Colonic mucosa (tissue), 4 donors: ENCODE data around the gene PI4KA. TPM values are rescaled to one million over a fixed set of nuclear protein-coding genes. Genes with fewer than 3 reads are reported as not detected.
"Not testable (repeated sequence)": the region's sequence is repeated elsewhere in the genome, so short reads cannot be mapped to it uniquely, and the experiment has no call there.

Experiments
- DNase-seq: peaks from one replicate; pipeline ENCODE4 v3.0.0-alpha.2; 2020
- H3K27ac ChIP-seq: fragments of 200-600 bp; one replicate; pipeline ENCODE4 v1.8.0; 2021
- H3K27me3 ChIP-seq: fragments of 200-600 bp; one replicate; pipeline ENCODE4 v1.8.0; 2021
- H3K36me3 ChIP-seq: fragments of 200-600 bp; one replicate; pipeline ENCODE4 v1.8.0; 2021
- H3K4me1 ChIP-seq: fragments of 200-600 bp; one replicate; pipeline ENCODE4 v1.8.0; 2021; ENCODE audit warnings: mild to moderate bottlenecking
- H3K4me3 ChIP-seq: fragments of 200-600 bp; one replicate; pipeline ENCODE4 v1.8.0; 2021
- H3K9ac ChIP-seq, 2 donors: one replicate each; pipeline ENCODE4 v1.7.0; 2013; ENCODE audit warnings: control low read depth in 2 of 2, low read depth in 2 of 2, low read length in 2 of 2
- H3K9me3 ChIP-seq: fragments of 200-600 bp; one replicate; pipeline ENCODE4 v1.8.0; 2021
- intact Hi-C: fragments of 100-400 bp; cut with DNase I; formaldehyde crosslinking; loops from one replicate; pipeline ENCODE4 v1.14.1; 2022
- total RNA-seq, 2 donors: library from RNA; stranded (reverse); fragmentation: NEBNext Ultra II Directional in 1 of 2; extraction: Animal tissue kit (Norgen Biotek cat#: 25700) in 1 of 2; gene quantifications; one replicate each; pipeline ENCODE4 v1.2.1, GENCODE V29; 2021
- TF ChIP-seq, protein P1 (sequence below): fragments of 200-600 bp; IDR thresholded peaks from one replicate; pipeline ENCODE4 v1.8.0; 2022; ENCODE audit warnings: antibody characterized with exemption, mild to moderate bottlenecking
- donor health status: healthy.
- donor health status: DM: no; HTN: no; CAD: no.
- donor health status: DM: no; HTN: no; CAD: no.

The PI4KA gene
- total RNA-seq, 2 donors from 2014 or later: 69.4 to 86.8 TPM

DNA sequence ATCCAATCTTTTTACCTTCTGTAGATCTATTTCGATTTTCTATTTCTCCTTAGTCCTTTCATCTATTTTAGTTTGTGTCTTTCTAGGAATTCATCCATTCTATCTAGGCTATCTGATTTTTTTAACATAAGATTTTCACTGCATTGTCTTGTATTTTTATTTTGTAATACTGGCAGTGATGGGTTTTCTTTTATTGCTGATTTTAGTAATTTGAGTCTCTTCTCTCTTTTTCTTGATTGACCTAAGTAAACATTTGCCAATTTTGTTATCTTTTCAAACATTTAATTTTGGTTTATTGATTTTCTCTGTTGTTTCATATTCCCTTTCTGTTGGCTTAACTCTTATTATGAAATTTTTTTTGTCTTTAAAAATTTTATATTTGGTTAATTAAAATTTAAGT lies 192.1 kb downstream of the PI4KA start:
- intact Hi-C loops: no loop called here
- no peak for DNase-seq
- Histone ChIP-seq H3K9me3 (no peaks in the 10 kb centered on the region), H3K9ac (no peak overlapping the region), H3K4me3 (no peak overlapping the region), H3K27ac (no peak overlapping the region), H3K36me3 (no peaks in the 10 kb centered on the region), H3K27me3 (peaks cover 5% of the 10 kb centered on the region), H3K4me1 (no peaks in the 10 kb centered on the region)
- TF ChIP-seq, protein P1, sequence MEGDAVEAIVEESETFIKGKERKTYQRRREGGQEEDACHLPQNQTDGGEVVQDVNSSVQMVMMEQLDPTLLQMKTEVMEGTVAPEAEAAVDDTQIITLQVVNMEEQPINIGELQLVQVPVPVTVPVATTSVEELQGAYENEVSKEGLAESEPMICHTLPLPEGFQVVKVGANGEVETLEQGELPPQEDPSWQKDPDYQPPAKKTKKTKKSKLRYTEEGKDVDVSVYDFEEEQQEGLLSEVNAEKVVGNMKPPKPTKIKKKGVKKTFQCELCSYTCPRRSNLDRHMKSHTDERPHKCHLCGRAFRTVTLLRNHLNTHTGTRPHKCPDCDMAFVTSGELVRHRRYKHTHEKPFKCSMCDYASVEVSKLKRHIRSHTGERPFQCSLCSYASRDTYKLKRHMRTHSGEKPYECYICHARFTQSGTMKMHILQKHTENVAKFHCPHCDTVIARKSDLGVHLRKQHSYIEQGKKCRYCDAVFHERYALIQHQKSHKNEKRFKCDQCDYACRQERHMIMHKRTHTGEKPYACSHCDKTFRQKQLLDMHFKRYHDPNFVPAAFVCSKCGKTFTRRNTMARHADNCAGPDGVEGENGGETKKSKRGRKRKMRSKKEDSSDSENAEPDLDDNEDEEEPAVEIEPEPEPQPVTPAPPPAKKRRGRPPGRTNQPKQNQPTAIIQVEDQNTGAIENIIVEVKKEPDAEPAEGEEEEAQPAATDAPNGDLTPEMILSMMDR: no peak

DNA sequence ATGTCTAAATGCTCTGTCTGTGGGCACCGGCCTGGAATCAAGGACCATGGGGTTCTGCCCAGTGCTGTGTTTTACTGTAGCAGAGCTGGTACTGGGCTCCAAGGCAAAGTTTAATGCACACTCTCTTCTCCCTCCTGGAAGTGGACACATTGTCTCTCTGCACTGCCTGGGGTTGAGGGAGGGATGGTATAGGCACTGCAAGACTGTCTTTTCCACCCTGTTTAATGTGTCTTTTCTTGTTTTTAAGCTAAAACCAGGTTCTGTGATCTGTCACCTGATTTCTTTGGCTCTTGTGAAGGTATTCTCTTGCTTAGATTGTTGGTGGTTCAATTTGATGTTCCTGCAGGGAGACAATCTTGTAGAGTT lies 194.0 kb downstream of the PI4KA start:
- Histone ChIP-seq H3K4me1 (no peaks in the 10 kb centered on the region), H3K9me3 (no peaks in the 10 kb centered on the region), H3K27ac (no peak overlapping the region), H3K9ac (no peak overlapping the region), H3K4me3 (no peak overlapping the region), H3K36me3 (no peaks in the 10 kb centered on the region), H3K27me3 (no peaks in the 10 kb centered on the region)
- TF ChIP-seq, protein P1: no peak
- no peak for DNase-seq
- intact Hi-C loops: no loop called here

DNA sequence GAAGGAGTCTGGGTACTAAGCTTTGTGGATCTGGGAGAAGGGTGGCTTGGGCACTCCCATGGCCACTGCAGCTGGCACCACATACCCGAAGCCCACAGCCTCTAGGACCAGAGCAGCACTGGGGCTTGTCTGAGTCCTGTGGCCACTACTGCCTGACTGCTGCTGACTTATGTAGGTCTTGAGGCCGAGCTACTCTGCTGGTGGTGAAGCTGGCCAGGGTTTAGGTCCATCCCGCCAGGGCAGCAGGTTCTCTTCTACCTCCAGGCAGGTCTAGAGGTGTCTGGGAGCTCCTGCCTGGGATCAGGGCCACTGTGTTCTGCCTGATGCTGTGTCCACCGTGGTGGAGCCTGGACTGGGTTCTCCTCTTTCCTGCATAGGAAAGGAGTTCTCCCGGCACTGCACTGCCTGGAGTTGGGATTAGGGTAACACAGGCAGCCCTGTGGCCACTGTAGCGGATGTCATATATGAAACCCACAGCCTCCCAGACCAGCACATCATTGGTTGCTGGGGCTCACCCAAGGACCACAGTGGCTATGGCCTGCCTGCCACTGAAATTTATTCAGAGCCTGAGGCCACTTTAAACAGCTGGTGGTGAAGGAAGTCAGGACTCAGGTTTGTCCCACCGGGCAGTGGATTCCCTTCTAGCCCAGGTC lies 194.5 kb downstream of the PI4KA start:
- Histone ChIP-seq H3K36me3 (no peaks in the 10 kb centered on the region), H3K27me3 (no peaks in the 10 kb centered on the region), H3K9me3 (no peaks in the 10 kb centered on the region), H3K4me1 (no peaks in the 10 kb centered on the region), H3K27ac (no peak overlapping the region), H3K4me3 (no peak overlapping the region), H3K9ac (no peak overlapping the region)
- TF ChIP-seq, protein P1: no peak
- DNase-seq: no peak
- intact Hi-C loops: no loop called here

DNA sequence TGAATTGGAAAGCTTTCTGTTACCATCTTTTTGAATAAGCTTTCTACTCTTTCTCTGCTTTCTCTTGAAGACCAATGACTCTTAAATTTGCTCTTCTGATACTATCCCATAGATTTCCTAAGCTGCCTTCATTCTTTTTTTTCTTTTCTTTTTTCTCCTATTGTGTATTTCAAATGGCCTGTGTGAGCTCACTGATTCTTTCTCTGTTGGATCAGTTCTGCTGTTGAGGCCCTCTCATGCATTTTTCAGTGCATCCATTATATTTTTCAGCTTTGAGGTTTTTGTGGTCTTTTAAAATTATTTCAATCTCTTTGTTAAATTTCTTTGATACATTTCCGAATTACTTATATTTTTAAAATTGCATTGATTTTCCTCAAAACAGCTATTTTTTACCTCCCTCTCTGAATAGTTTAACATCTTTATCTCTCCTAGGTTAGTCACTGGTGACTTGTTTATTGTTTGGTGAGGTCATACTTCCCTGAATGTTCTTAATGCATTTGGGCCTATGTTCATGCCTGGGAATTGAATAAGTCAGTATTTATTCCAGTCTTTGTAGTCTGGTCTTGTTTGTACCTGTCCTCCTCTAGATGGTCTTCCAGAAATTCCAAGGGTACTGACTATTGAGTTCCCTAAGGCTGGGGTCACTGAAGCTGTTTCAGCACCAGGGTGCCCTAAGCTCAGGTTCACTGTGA lies 195.3 kb downstream of the PI4KA start:
- intact Hi-C loops: no loop called here
- TF ChIP-seq, protein P1: no peak

DNA sequence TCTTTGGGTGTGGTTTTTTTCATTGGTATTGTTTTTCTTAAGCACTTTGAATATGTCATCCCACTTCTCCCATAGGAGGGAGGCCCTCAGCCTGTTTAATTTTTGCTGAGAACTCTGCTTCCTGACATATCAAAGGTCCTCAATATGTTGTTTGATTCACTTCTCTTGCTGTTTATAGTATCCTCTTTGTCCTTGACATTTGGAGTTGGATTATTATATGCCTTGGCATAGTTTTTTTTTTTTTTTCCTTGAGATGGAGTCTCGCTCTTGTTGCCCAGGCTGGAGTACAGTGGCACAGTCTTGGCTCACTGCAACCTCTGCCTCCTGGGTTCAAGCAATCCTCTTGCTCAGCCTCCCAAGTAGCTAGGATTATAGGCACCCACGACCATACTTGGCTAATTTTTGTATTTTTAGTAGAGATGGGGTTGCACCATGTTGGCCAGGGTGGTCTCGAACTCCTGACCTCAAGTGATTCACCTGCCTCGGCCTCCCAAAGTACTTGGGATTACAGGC lies 196.0 kb downstream of the PI4KA start:
- H3K9ac ChIP-seq, H3K27ac ChIP-seq, H3K27me3 ChIP-seq, H3K9me3 ChIP-seq, H3K36me3 ChIP-seq, H3K4me1 ChIP-seq, intact Hi-C loops, H3K4me3 ChIP-seq, DNase-seq: not testable (repeated sequence)

More for the DNA sequence above, 195.3 kb downstream of the PI4KA start:
- no peaks in the 10 kb centered on the region for H3K36me3 ChIP-seq
- H3K27me3 ChIP-seq: no peaks in the 10 kb centered on the region
- H3K4me1 ChIP-seq: no peaks in the 10 kb centered on the region
- H3K4me3 ChIP-seq: no peak overlapping the region
- no peak overlapping the region for H3K9ac ChIP-seq
- H3K9me3 ChIP-seq: no peaks in the 10 kb centered on the region
- H3K27ac ChIP-seq: no peak overlapping the region
- DNase-seq: no peak

DNA sequence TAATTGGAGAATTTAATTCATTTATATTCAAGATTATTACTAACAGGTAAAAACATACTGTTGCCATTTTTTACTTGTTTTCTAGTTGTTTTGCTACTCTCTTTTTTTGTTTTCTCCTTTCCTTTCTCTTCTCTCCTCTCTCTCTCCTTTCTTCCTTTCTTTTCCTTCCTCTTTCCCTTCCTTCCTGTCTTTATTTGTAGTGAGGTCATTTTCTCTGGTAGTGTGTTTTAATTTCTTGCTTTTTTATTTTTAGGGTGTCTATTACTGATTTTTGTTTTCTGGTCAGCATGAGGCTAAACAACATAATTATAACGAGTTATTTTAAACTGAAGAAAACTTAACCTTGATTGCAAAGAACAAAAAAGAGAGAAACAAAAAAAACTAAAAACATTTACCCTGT lies 197.1 kb downstream of the PI4KA start:
- Histone ChIP-seq H3K36me3 (no peaks in the 10 kb centered on the region), H3K27me3 (no peaks in the 10 kb centered on the region)

More for the DNA sequence above, 197.1 kb downstream of the PI4KA start:
- DNase-seq: no peak
- no peak overlapping the region for H3K27ac ChIP-seq
- H3K9ac ChIP-seq: no peak overlapping the region
- no peaks in the 10 kb centered on the region for H3K9me3 ChIP-seq
- H3K4me1 ChIP-seq: no peaks in the 10 kb centered on the region
- no peak overlapping the region for H3K4me3 ChIP-seq
- TF ChIP-seq, protein P1: no peak
- intact Hi-C loops: no loop called here
